Adrenal gland (tissue), 12 donors: ENCODE results near the gene THRB. TPM values are rescaled to one million over a fixed set of nuclear protein-coding genes. Genes with fewer than 3 reads are reported as not detected.
A peak's percentile ranks its signal among the peaks of the same experiment; 100 is the strongest.

ENCODE experiments used
- DNase-seq, 7 donors: peaks; one replicate each; pipeline ENCODE4 v3.0.0-alpha.2; 2019 to 2020
- H3K27ac ChIP-seq, 5 donors: fragments of 200-600 bp; sonication (generic) in 4 of 5; 1 replicate in 3 of 5; 2 replicates in 2 of 5; pipeline versions ENCODE4 v1.5.1 to v1.8.0; 2016 to 2020; ENCODE audit warnings: mild to moderate bottlenecking in 1 of 5
- H3K27me3 ChIP-seq: fragments of 200-600 bp; 2 replicates; pipeline ENCODE4 v1.8.0; 2021
- H3K36me3 ChIP-seq, 2 donors: fragments of 200-600 bp; replicated peaks in 1 of 2; 1 replicate in 1 of 2; 2 replicates in 1 of 2; pipeline versions ENCODE4 v1.5.1 to v1.8.0; 2018 to 2022
- H3K4me1 ChIP-seq, 2 donors: fragments of 200-600 bp; replicated peaks in 1 of 2; 1 replicate in 1 of 2; 2 replicates in 1 of 2; pipeline versions ENCODE4 v1.5.1 to v1.8.0; 2018 to 2021
- H3K4me3 ChIP-seq, 4 donors: fragments of 200-600 bp; sonication (generic) in 3 of 4; one replicate each; pipeline ENCODE4 v1.5.1; 2016 to 2018
- H3K9me3 ChIP-seq, 3 donors: fragments of 200-600 bp; sonication (generic) in 1 of 3; replicated peaks in 1 of 3; 1 replicate in 2 of 3; 2 replicates in 1 of 3; pipeline versions ENCODE4 v1.5.1 to v1.8.0; 2016 to 2021
- POLR2A ChIP-seq, 2 donors: fragments of 450-650 bp; IDR thresholded peaks; one replicate each; pipeline ENCODE4 v1.6.1; 2017; ENCODE audit warnings: antibody characterized with exemption in 2 of 2, mild to moderate bottlenecking in 2 of 2, moderate library complexity in 1 of 2
- WGBS, 4 donors: extraction: QIAGEN DNeasy Blood & Tissue Kit in 2 of 4; methylation state at CpG; one replicate each; pipeline versions ENCODE4 v1.1.5 to v1.1.7; 2013 to 2017; 5-methylcytosine and 5-hydroxymethylcytosine counted together
- intact Hi-C, 2 donors: fragments of 100-400 bp; cut with DNase I; formaldehyde crosslinking; loops; one replicate each; pipeline versions ENCODE4 v1.14.1 to v1.15.0; 2022 to 2023
- polyA plus RNA-seq, 3 donors: library from polyadenylated mRNA; stranded (reverse); fragments of 200-250 nt in 2 of 3; fragments of 350-450 nt in 1 of 3; fragmentation: Illumina TruSeq in 1 of 3; extraction: RNeasy Lipid Tissue Mini Kit (QIAGEN cat#74804) in 1 of 3; gene quantifications; one replicate each; pipeline ENCODE4 v1.2.3, GENCODE V29; 2013 to 2014
- total RNA-seq, 9 donors: library from RNA; depleted of rRNA in 4 of 9; stranded (reverse); fragments of >200 nt in 4 of 9; fragments of 120-200 nt in 1 of 9; fragmentation: NEBNext Ultra II Directional in 1 of 9; extraction: Animal tissue kit (Norgen Biotek cat#: 25700) in 1 of 9; gene quantifications; one replicate each; pipeline versions ENCODE4 v1.1.0 to v1.2.4, GENCODE V29; 2013 to 2023
- TF ChIP-seq, protein P1 (sequence below), 6 experiments: fragments of 450-650 bp in 4 of 6; fragments of 200-600 bp in 2 of 6; sonication (generic) in 1 of 6; IDR thresholded peaks; 1 replicate in 5 of 6; 2 replicates in 1 of 6; pipeline versions ENCODE4 v1.5.1 to v1.8.0; 2016 to 2021; ENCODE audit warnings: antibody characterized with exemption in 6 of 6, mild to moderate bottlenecking in 2 of 6, moderate library complexity in 1 of 6
- donor health status: healthy with polysubstance abuse.
- donor health status: Bipolar disorder and iron deficiency.
- donor health status: DM: yes; HTN: yes; CAD: no.
- donor health status: DM: no; HTN: no; CAD: no.
- donor health status: DM: no; HTN: no; CAD: no.
- donor health status: DM: yes; HTN: yes; CAD: no.

THRB gene
- total and polyA plus RNA-seq, 12 donors = 3.0 to 30.7 (median 13.5) TPM

DNA sequence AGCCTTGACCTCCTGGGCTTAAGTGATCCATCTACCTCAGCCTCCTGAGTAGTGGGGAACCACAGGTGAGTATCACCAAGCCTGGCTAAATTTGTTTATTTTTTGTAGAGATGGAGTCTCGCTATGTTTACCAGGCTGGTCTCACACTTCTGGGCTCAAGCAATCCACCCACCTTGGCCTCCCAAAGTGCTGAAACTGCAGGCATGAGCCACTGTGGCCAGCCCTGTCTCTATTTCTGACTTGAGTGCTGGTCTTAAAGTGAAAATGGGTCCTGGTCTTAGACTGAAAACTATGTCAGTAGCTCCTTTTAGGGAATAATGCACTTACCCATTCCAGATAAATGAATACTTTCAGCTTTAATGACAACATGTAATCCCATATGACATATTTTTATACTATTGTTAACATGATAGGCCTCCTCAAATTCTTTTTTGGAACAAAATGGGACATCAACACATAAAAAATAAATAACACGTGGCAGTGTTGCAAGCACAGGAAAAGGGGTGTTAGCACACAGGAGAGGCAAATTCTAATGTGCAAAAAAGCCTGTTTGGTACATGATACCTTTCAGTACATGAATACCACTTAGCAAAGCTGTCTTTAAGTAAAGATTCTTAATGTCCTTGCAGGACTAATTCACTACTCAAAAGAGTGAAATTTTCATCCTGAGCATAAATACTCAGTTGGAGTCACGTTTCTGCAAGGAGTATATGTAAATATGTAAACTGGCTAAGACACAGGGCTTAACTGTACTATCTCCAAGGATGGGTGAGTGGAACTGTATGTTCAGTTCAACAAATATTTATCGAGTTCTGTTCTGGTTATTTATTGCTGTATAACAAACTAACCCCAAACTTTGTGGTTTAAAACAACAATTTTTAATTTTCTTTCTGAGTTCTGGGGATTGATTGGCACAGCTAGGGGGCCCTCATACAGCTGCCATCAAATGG lies 354.9 kb downstream of the THRB start:
- Histone ChIP-seq H3K27ac (no peak overlapping the region), H3K4me1 (peaks cover 0 to 7% of the 10 kb centered on the region in 2 donors), H3K9me3 (no peaks in the 10 kb centered on the region), H3K4me3 (no peak overlapping the region), H3K27me3 (no peaks in the 10 kb centered on the region), H3K36me3 (no peaks in the 10 kb centered on the region)
- no peak for DNase-seq
- TF ChIP-seq, protein P1, sequence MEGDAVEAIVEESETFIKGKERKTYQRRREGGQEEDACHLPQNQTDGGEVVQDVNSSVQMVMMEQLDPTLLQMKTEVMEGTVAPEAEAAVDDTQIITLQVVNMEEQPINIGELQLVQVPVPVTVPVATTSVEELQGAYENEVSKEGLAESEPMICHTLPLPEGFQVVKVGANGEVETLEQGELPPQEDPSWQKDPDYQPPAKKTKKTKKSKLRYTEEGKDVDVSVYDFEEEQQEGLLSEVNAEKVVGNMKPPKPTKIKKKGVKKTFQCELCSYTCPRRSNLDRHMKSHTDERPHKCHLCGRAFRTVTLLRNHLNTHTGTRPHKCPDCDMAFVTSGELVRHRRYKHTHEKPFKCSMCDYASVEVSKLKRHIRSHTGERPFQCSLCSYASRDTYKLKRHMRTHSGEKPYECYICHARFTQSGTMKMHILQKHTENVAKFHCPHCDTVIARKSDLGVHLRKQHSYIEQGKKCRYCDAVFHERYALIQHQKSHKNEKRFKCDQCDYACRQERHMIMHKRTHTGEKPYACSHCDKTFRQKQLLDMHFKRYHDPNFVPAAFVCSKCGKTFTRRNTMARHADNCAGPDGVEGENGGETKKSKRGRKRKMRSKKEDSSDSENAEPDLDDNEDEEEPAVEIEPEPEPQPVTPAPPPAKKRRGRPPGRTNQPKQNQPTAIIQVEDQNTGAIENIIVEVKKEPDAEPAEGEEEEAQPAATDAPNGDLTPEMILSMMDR (IDR thresholded peaks at IDR 0.05) = no peak
- no peak for TF ChIP-seq POLR2A (IDR thresholded peaks at IDR 0.05)
- intact Hi-C loops = no loop called here
- WGBS, 4 donors = 78 to 84% (median 82%) methylated on average over 4 of the region's 4 CpGs

DNA sequence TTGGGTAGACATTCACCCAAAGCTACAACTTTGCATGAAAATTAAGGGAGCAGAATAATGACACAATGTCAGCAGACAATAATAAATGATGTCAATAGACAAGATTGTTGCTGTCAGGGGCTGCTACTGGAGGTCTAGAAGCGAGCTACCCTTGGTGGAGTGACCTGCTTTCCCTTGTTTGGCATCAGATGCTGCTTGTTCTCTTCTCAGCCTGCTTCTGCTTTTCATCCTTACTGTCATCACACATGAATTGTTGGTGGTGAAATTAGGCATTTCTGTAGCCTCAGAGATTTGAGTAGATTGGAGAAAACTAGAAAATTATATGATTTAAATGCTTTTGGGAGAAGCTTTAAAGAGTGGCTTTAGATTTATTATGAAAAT lies 355.8 kb downstream of the THRB start:
- WGBS, 4 donors = 78 to 89% (median 87%) methylated on average over 1 of the region's 1 CpG
- H3K4me3 ChIP-seq = no peak overlapping the region
- TF ChIP-seq, protein P1 (IDR thresholded peaks at IDR 0.05) = no peak
- TF ChIP-seq POLR2A (IDR thresholded peaks at IDR 0.05) = no peak
- H3K27ac ChIP-seq = no peak overlapping the region
- intact Hi-C loops = no loop called here
- no peaks in the 10 kb centered on the region for H3K27me3 ChIP-seq
- peaks cover 0 to 7% of the 10 kb centered on the region in 2 donors for H3K4me1 ChIP-seq
- no peaks in the 10 kb centered on the region for H3K36me3 ChIP-seq
- H3K9me3 ChIP-seq = no peaks in the 10 kb centered on the region
- no peak for DNase-seq

DNA sequence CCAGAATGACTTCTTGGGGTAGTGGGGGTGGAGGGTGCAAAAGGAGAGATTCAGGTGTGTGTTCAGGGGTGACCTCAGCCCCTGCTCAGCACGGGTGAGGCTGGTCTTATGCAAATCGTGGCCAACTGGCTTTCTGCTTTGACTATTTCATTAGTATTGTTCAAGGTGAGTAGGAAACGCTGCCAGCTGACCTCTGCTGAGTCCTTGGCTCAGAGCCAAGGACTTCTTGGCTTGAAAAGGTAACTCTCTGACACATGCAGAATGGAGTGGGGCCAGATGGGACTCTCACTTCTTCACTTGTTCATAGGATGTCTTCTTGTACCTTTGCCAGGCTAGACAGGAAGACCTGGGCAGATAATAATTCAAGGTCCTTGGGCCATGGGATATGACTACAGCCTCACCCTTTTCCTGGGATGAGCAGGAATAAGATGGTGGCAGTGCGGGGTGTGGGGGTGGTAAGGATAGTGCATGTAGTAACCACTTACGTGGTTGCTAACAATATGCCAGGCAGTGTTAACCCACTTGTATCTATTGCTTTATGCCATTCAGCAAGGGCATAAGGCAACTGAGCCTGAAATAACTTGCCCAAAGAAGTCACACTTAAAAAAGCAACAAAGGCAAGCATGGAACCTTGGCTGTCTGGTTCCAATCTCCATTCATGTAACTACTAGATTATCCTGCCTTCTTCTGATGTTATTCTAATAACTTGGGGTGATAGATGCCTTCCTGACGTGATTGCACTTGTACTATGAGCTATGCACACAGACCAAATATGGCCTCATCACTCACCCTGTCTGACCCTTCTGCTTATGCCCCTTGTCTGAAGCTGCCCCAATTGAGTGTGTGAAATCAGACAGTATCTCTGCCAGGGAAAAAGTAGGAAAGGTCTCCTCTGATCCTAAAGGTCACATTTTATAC lies 356.4 kb downstream of the THRB start:
- intact Hi-C loops = no loop called here
- DNase-seq = peak in 5 of 7 donors; percentile 12 to 37 (median 28)
- no peaks in the 10 kb centered on the region for H3K27me3 ChIP-seq
- no peak overlapping the region for H3K4me3 ChIP-seq
- 56 to 74% (median 58%) methylated on average over 4 to 6 of the region's 6 CpGs for WGBS, 4 donors
- H3K27ac ChIP-seq = no peak overlapping the region
- H3K4me1 ChIP-seq = peaks cover 0 to 7% of the 10 kb centered on the region in 2 donors
- TF ChIP-seq POLR2A (IDR thresholded peaks at IDR 0.05) = no peak
- TF ChIP-seq, protein P1 (IDR thresholded peaks at IDR 0.05) = no peak
- no peaks in the 10 kb centered on the region for H3K9me3 ChIP-seq
- H3K36me3 ChIP-seq = no peaks in the 10 kb centered on the region

DNA sequence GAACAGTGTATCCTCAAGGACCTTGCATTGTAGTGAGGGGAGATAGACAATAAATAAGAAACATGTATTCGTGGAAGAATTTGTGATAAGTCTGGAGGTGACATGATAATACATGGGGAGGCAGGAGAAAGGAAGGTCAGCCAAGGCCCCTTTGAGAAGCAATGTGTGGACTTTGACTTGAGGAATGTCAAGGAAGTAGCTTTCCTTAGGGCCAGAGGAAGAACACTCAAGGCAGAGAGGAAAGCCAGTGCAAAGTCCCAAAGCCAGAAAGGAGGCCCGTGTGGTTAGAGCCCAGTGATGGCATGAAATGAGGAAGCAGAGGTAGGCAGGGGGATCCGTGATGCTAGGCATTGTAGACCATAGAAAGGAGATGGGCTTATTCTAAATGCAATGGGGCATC lies 357.3 kb downstream of the THRB start:
- H3K4me3 ChIP-seq = no peak overlapping the region
- H3K4me1 ChIP-seq = peaks cover 0 to 7% of the 10 kb centered on the region in 2 donors
- TF ChIP-seq, protein P1 (IDR thresholded peaks at IDR 0.05) = no peak
- TF ChIP-seq POLR2A (IDR thresholded peaks at IDR 0.05) = no peak
- no peaks in the 10 kb centered on the region for H3K9me3 ChIP-seq
- 79 to 83% (median 81%) methylated on average over 3 of the region's 3 CpGs for WGBS, 4 donors
- no peaks in the 10 kb centered on the region for H3K36me3 ChIP-seq
- intact Hi-C loops = no loop called here
- no peak for DNase-seq
- no peak overlapping the region for H3K27ac ChIP-seq
- H3K27me3 ChIP-seq = no peaks in the 10 kb centered on the region
